H9 (cell line): ENCODE results near the gene BEST1. TPM values are rescaled to one million over a fixed set of nuclear protein-coding genes. Genes with fewer than 3 reads are reported as not detected.
A peak's percentile ranks its signal among the peaks of the same experiment; 100 is the strongest.

Experiments used
- DNase-seq: peaks from one replicate; pipeline ENCODE4 v3.0.0-alpha.2; 2017
- H2AFZ ChIP-seq: one replicate; pipeline ENCODE4 v1.6.1; 2013; ENCODE audit warnings: mild to moderate bottlenecking, low read length, control low read depth, moderate library complexity
- H2AK5ac ChIP-seq: 2 replicates; pipeline ENCODE4 v1.6.1; 2013; ENCODE audit warnings: low read length, control low read depth, mixed read lengths; ENCODE audit not compliant: insufficient read length
- H2BK120ac ChIP-seq: one replicate; pipeline ENCODE4 v1.6.1; 2013; ENCODE audit warnings: low read depth, mild to moderate bottlenecking, low read length, control low read depth, inconsistent platforms; ENCODE audit not compliant: poor library complexity, severe bottlenecking
- H2BK12ac ChIP-seq: 2 replicates; pipeline ENCODE4 v1.6.1; 2013; ENCODE audit warnings: low read length, control low read depth, mixed read lengths, low read depth; ENCODE audit not compliant: insufficient read length
- H2BK15ac ChIP-seq: 2 replicates; pipeline ENCODE4 v1.6.1; 2013; ENCODE audit warnings: low read depth, low read length, control low read depth
- H2BK20ac ChIP-seq: one replicate; pipeline ENCODE4 v1.6.1; 2013; ENCODE audit warnings: low read depth, mild to moderate bottlenecking, low read length, control low read depth, inconsistent platforms; ENCODE audit not compliant: poor library complexity, severe bottlenecking
- H2BK5ac ChIP-seq: 2 replicates; pipeline ENCODE4 v1.6.1; 2013; ENCODE audit warnings: low read length, control low read depth, mixed read lengths; ENCODE audit not compliant: insufficient read length
- H3K14ac ChIP-seq: 2 replicates; pipeline ENCODE4 v1.6.1; 2013; ENCODE audit warnings: low read length, control low read depth; ENCODE audit not compliant: insufficient read depth
- H3K18ac ChIP-seq: 2 replicates; pipeline ENCODE4 v1.6.1; 2013; ENCODE audit warnings: low read depth, mild to moderate bottlenecking, mixed read lengths, low read length, control low read depth; ENCODE audit not compliant: insufficient read length
- H3K23ac ChIP-seq: 2 replicates; pipeline ENCODE4 v1.6.1; 2013; ENCODE audit warnings: low read length, control low read depth, mixed read lengths, low read depth; ENCODE audit not compliant: insufficient read length
- H3K23me2 ChIP-seq: 2 replicates; pipeline ENCODE4 v1.6.1; 2013; ENCODE audit warnings: low read depth, mild to moderate bottlenecking, mixed read lengths, low read length, control low read depth; ENCODE audit not compliant: insufficient read length, poor library complexity, severe bottlenecking
- H3K27ac ChIP-seq: 2 replicates; pipeline ENCODE4 v1.5.1; 2013; ENCODE audit warnings: low read length, control low read depth, mixed read lengths, low read depth; ENCODE audit not compliant: insufficient read length
- H3K27me3 ChIP-seq: 2 replicates; pipeline ENCODE4 v1.6.1; 2013; ENCODE audit warnings: low read length, control low read depth, inconsistent platforms; ENCODE audit not compliant: insufficient read depth
- H3K4ac ChIP-seq: 2 replicates; pipeline ENCODE4 v1.6.1; 2013; ENCODE audit warnings: low read depth, mild to moderate bottlenecking, control low read depth, inconsistent platforms, low read length, moderate library complexity
- H3K4me1 ChIP-seq: 2 replicates; pipeline ENCODE4 v1.6.1; 2013; ENCODE audit warnings: low read length, control low read depth, inconsistent platforms; ENCODE audit not compliant: insufficient read depth
- H3K4me2 ChIP-seq: 2 replicates; pipeline ENCODE4 v1.6.1; 2013; ENCODE audit warnings: low read length, control low read depth, mixed read lengths; ENCODE audit not compliant: insufficient read length, insufficient read depth
- H3K56ac ChIP-seq: 2 replicates; pipeline ENCODE4 v1.6.1; 2013; ENCODE audit warnings: low read depth, mild to moderate bottlenecking, mixed read lengths, low read length, control low read depth; ENCODE audit not compliant: insufficient read length
- H3K79me1 ChIP-seq: 2 replicates; pipeline ENCODE4 v1.6.1; 2013; ENCODE audit warnings: low read depth, mild to moderate bottlenecking, moderate library complexity, low read length, control low read depth, inconsistent platforms; ENCODE audit not compliant: insufficient read depth, poor library complexity, severe bottlenecking
- H3K79me2 ChIP-seq: 2 replicates; pipeline ENCODE4 v1.6.1; 2013; ENCODE audit warnings: low read length, control low read depth, inconsistent platforms; ENCODE audit not compliant: insufficient read depth
- H3K9ac ChIP-seq: 2 replicates; pipeline ENCODE4 v1.6.1; 2013; ENCODE audit warnings: low read length, control low read depth, mixed read lengths; ENCODE audit not compliant: insufficient read length; ENCODE audit errors: extremely low read depth
- H3K9me3 ChIP-seq: one replicate; pipeline ENCODE4 v1.6.1; 2013; ENCODE audit warnings: low read depth, low read length, inconsistent platforms; ENCODE audit not compliant: control insufficient read depth
- H3T11ph ChIP-seq: one replicate; pipeline ENCODE4 v1.6.1; 2013; ENCODE audit warnings: mild to moderate bottlenecking, low read length, control low read depth, inconsistent platforms
- H4K20me1 ChIP-seq: one replicate; pipeline ENCODE4 v1.6.1; 2013; ENCODE audit not compliant: control insufficient read depth, insufficient read length, insufficient read depth
- H4K5ac ChIP-seq: 2 replicates; pipeline ENCODE4 v1.6.1; 2013; ENCODE audit warnings: low read depth, mild to moderate bottlenecking, mixed read lengths, low read length, control low read depth; ENCODE audit not compliant: insufficient read length
- H4K8ac ChIP-seq: replicated peaks from 2 replicates; pipeline ENCODE4 v1.6.1; 2013; ENCODE audit warnings: low read length, control low read depth, mixed read lengths, low read depth; ENCODE audit not compliant: insufficient read length
- H4K91ac ChIP-seq: 2 replicates; pipeline ENCODE4 v1.6.1; 2013; ENCODE audit warnings: low read depth, mild to moderate bottlenecking, moderate library complexity, mixed read lengths, low read length, control low read depth; ENCODE audit not compliant: insufficient read length
- H3K27ac Mint-ChIP-seq, 3 experiments: 2 replicates in 2 of 3; 3 replicates in 1 of 3; pipeline ENCODE4 v1.8.0; 2020 to 2021; ENCODE audit warnings: mixed read lengths in 3 of 3, mild to moderate bottlenecking in 1 of 3, moderate library complexity in 1 of 3
- H3K27me3 Mint-ChIP-seq: 2 replicates; pipeline ENCODE4 v1.8.0; 2021; ENCODE audit warnings: low read depth, mild to moderate bottlenecking, moderate library complexity, mixed read lengths
- H3K36me3 Mint-ChIP-seq, 3 experiments: 2 replicates in 2 of 3; 3 replicates in 1 of 3; pipeline ENCODE4 v1.8.0; 2020 to 2021; ENCODE audit warnings: low read depth in 3 of 3, mixed read lengths in 3 of 3; ENCODE audit not compliant: insufficient read depth in 1 of 3
- H3K4me1 Mint-ChIP-seq, 2 experiments: 2 replicates each; pipeline ENCODE4 v1.8.0; 2020; ENCODE audit warnings: mixed read lengths in 2 of 2
- H3K4me3 Mint-ChIP-seq, 2 experiments: 2 replicates in 1 of 2; 3 replicates in 1 of 2; pipeline ENCODE4 v1.8.0; 2020 to 2021; ENCODE audit warnings: mild to moderate bottlenecking in 2 of 2, mixed read lengths in 2 of 2, moderate library complexity in 1 of 2
- H3K9me3 Mint-ChIP-seq, 2 experiments: 2 replicates in 1 of 2; 3 replicates in 1 of 2; pipeline ENCODE4 v1.8.0; 2020; ENCODE audit warnings: mild to moderate bottlenecking in 2 of 2, mixed read lengths in 2 of 2, moderate library complexity in 1 of 2
- CTCF ChIP-seq: fragments of 200-600 bp; sonication (generic); conservative IDR thresholded peaks from 3 replicates; pipeline ENCODE4 v1.8.0; 2021; ENCODE audit warnings: antibody characterized with exemption, mild to moderate bottlenecking
- WGBS: extraction: QIAGEN DNeasy Blood & Tissue Kit; methylation state at CpG from one replicate; pipeline ENCODE4 v1.1.7; 2013; ENCODE audit warnings: missing lambda C conversion rate, low lambda C conversion rate, mixed read lengths; ENCODE audit not compliant: insufficient read length; ENCODE audit errors: extremely low coverage; 5-methylcytosine and 5-hydroxymethylcytosine counted together
- total RNA-seq: library from RNA; stranded (reverse); gene quantifications from 2 replicates; pipeline ENCODE4 v1.2.1, GENCODE V29; 2021

The BEST1 gene
- total RNA-seq, 1 experiment from 2014 or later, result 0.24 TPM

GRCh38 chr11:61907871-61908729 is 42.1 kb upstream of the BEST1 start:
- no peaks in the 10 kb centered on the region; the same call in 1 of the 2 replicates for H3K4me1 ChIP-seq
- H3K27me3 Mint-ChIP-seq, result peaks cover 6% of the 10 kb centered on the region
- H3K79me2 ChIP-seq, result no peaks in the 10 kb centered on the region
- H3K27ac ChIP-seq, result no peak overlapping the region
- H3K23ac ChIP-seq, result no peak overlapping the region
- H2BK120ac ChIP-seq, result no peak overlapping the region
- H4K20me1 ChIP-seq, result no peaks in the 10 kb centered on the region
- peaks cover 12 to 38% of the 10 kb centered on the region in 2 experiments for H3K4me1 Mint-ChIP-seq
- no CpG with 5 or more reads among the region's 21 CpGs for WGBS
- no peak overlapping the region for H3K56ac ChIP-seq
- H2BK15ac ChIP-seq, result no peak overlapping the region
- H4K91ac ChIP-seq, result no peak overlapping the region
- no peaks in the 10 kb centered on the region for H3K9me3 Mint-ChIP-seq
- no peaks in the 10 kb centered on the region for H3K36me3 Mint-ChIP-seq
- H3K79me1 ChIP-seq, result no peaks in the 10 kb centered on the region
- no peak overlapping the region for H2AK5ac ChIP-seq
- no peak overlapping the region for H3K4me3 Mint-ChIP-seq
- H3K27me3 ChIP-seq, result no peaks in the 10 kb centered on the region
- no peak overlapping the region for H2BK20ac ChIP-seq
- no peaks in the 10 kb centered on the region for H3K9me3 ChIP-seq
- H4K8ac ChIP-seq, result no peak overlapping the region
- H3K18ac ChIP-seq, result no peak overlapping the region
- H3K14ac ChIP-seq, result no peak overlapping the region
- no peak overlapping the region for H3K9ac ChIP-seq
- H2AFZ ChIP-seq, result no peak overlapping the region
- no peak overlapping the region for H2BK5ac ChIP-seq
- H4K5ac ChIP-seq, result no peak overlapping the region
- H3T11ph ChIP-seq, result no peak overlapping the region
- no peak overlapping the region for H3K4me2 ChIP-seq
- no peak overlapping the region for H2BK12ac ChIP-seq
- H3K27ac Mint-ChIP-seq, result peak overlapping the region in 2 of 3 experiments; percentile 67 to 94; a peak in 4 of 7 replicates
- H3K4ac ChIP-seq, result no peak overlapping the region
- DNase-seq, result no peak
- TF ChIP-seq CTCF, result no peak
- H3K23me2 ChIP-seq, result no peaks in the 10 kb centered on the region
